IMR-90 (cell line): ENCODE measurements around the gene ACTR5. TPM values are rescaled to one million over a fixed set of nuclear protein-coding genes. Genes with fewer than 3 reads are reported as not detected.

Experiments used
- ATAC-seq: fragments of 200-7000 bp; cut with Tn5 transposase; 2 replicates; pipeline ENCODE4 v1.9.1; 2020; ENCODE audit warnings: low read depth, mild to moderate bottlenecking, moderate library complexity
- BruUV-seq: library from RNA; stranded (reverse); fragments of 400-500 nt; replicated peaks from 2 replicates; lab custom pipeline; 2021; lab: Mats Ljungman, UMichigan
- CTCF ChIA-PET: fragments of 300-600 bp; formaldehyde crosslinking; extraction: SDS; loops from one replicate; lab custom pipeline; 2021; ENCODE audit warnings: antibody characterized with exemption; lab: Yijun Ruan, JAX
- POLR2A ChIA-PET: fragments of 300-600 bp; sonication (Branson Sonifier 250); formaldehyde crosslinking; loops from one replicate; lab custom pipeline; 2022; ENCODE audit warnings: antibody characterized with exemption; ENCODE audit not compliant: unreplicated experiment; lab: Charles Lee
- DNase-seq: peaks from one replicate; pipeline ENCODE4 v3.0.0; 2013
- H2AFZ ChIP-seq: replicated peaks from 2 replicates; pipeline ENCODE3; 2013; ENCODE audit warnings: low read length, mild to moderate bottlenecking; ENCODE audit not compliant: poor library complexity
- H2AK5ac ChIP-seq: 2 replicates; pipeline ENCODE4 v1.6.1; 2013; ENCODE audit warnings: low read depth, low read length, inconsistent platforms
- H2AK9ac ChIP-seq: replicated peaks from 2 replicates; pipeline ENCODE3; 2013; ENCODE audit warnings: mild to moderate bottlenecking, low read depth, low read length, moderate library complexity; ENCODE audit not compliant: poor library complexity
- H2BK120ac ChIP-seq: 2 replicates; pipeline ENCODE4 v1.6.1; 2013; ENCODE audit warnings: low read depth, low read length, inconsistent platforms
- H2BK15ac ChIP-seq: 3 replicates; pipeline ENCODE4 v1.6.1; 2013; ENCODE audit warnings: low read depth, low read length, inconsistent platforms
- H2BK20ac ChIP-seq: 2 replicates; pipeline ENCODE4 v1.6.1; 2013; ENCODE audit warnings: low read depth, mild to moderate bottlenecking, inconsistent platforms, low read length, moderate library complexity
- H2BK5ac ChIP-seq: 2 replicates; pipeline ENCODE4 v1.6.1; 2013; ENCODE audit warnings: mild to moderate bottlenecking, low read depth, low read length, inconsistent platforms; ENCODE audit not compliant: poor library complexity, severe bottlenecking
- H3K14ac ChIP-seq: replicated peaks from 2 replicates; pipeline ENCODE4 v1.6.1; 2013; ENCODE audit warnings: low read depth, low read length, inconsistent platforms
- H3K18ac ChIP-seq: 2 replicates; pipeline ENCODE4 v1.6.1; 2013; ENCODE audit warnings: low read depth, low read length, control low read depth
- H3K23ac ChIP-seq: 2 replicates; pipeline ENCODE4 v1.6.1; 2013; ENCODE audit warnings: low read depth, low read length, inconsistent platforms
- H3K27ac ChIP-seq: 2 replicates; pipeline ENCODE4 v1.5.1; 2013; ENCODE audit warnings: mild to moderate bottlenecking, control low read depth, low read length; ENCODE audit not compliant: insufficient read depth
- H3K27me3 ChIP-seq: 2 replicates; pipeline ENCODE4 v1.6.1; 2013; ENCODE audit warnings: low read length; ENCODE audit not compliant: control insufficient read depth, insufficient read depth
- H3K36me3 ChIP-seq: 2 replicates; pipeline ENCODE4 v1.6.1; 2013; ENCODE audit warnings: low read length, mixed read lengths; ENCODE audit not compliant: control insufficient read depth, insufficient read depth
- H3K4ac ChIP-seq: 2 replicates; pipeline ENCODE4 v1.6.1; 2013; ENCODE audit warnings: low read depth, low read length, inconsistent platforms
- H3K4me1 ChIP-seq: 2 replicates; pipeline ENCODE4 v1.6.1; 2013; ENCODE audit warnings: low read length, mixed read lengths; ENCODE audit not compliant: control insufficient read depth, insufficient read depth
- H3K4me2 ChIP-seq: 2 replicates; pipeline ENCODE4 v1.6.1; 2013; ENCODE audit warnings: low read depth, mild to moderate bottlenecking, control low read depth, low read length, moderate library complexity
- H3K4me3 ChIP-seq: 2 replicates; pipeline ENCODE4 v1.5.1; 2013; ENCODE audit warnings: low read depth, mild to moderate bottlenecking, control low read depth, low read length, moderate library complexity; ENCODE audit not compliant: insufficient read depth
- H3K56ac ChIP-seq: 2 replicates; pipeline ENCODE4 v1.6.1; 2013; ENCODE audit warnings: low read length, inconsistent platforms; ENCODE audit not compliant: insufficient read depth; ENCODE audit errors: extremely low read depth
- H3K79me1 ChIP-seq, 2 experiments: 2 replicates each; pipeline ENCODE4 v1.6.1; 2013; ENCODE audit warnings: low read length in 2 of 2, inconsistent platforms in 1 of 2, low read depth in 1 of 2
- H3K9ac ChIP-seq: 2 replicates; pipeline ENCODE4 v1.6.1; 2013; ENCODE audit warnings: low read depth, low read length, control low read depth
- H3K9me1 ChIP-seq: 2 replicates; pipeline ENCODE4 v1.6.1; 2013; ENCODE audit warnings: low read length, inconsistent platforms; ENCODE audit not compliant: insufficient read depth
- H3K9me3 ChIP-seq: 2 replicates; pipeline ENCODE4 v1.6.1; 2013; ENCODE audit warnings: low read length; ENCODE audit not compliant: control insufficient read depth, insufficient read depth
- H4K20me1 ChIP-seq: 2 replicates; pipeline ENCODE4 v1.6.1; 2013; ENCODE audit warnings: low read length, inconsistent platforms; ENCODE audit not compliant: insufficient read depth
- H4K5ac ChIP-seq: 2 replicates; pipeline ENCODE4 v1.6.1; 2013; ENCODE audit warnings: mild to moderate bottlenecking, low read depth, low read length, control low read depth
- H4K8ac ChIP-seq, 2 experiments: 2 replicates each; pipeline ENCODE4 v1.6.1; 2013; ENCODE audit warnings: low read depth in 2 of 2, low read length in 2 of 2, control low read depth in 1 of 2, inconsistent platforms in 1 of 2
- H4K91ac ChIP-seq: 2 replicates; pipeline ENCODE4 v1.6.1; 2013; ENCODE audit warnings: low read depth, low read length, inconsistent platforms; ENCODE audit not compliant: insufficient read depth
- BHLHE40 ChIP-seq: fragments of 150-350 bp; IDR thresholded peaks from 2 replicates; pipeline ENCODE4 v1.6.1; 2016; ENCODE audit warnings: mild to moderate bottlenecking, low read depth, low read length
- CHD1 ChIP-seq: IDR thresholded peaks from 2 replicates; pipeline ENCODE4 v1.6.1; 2012; ENCODE audit warnings: low read depth, low read length, improper control_type of control experiment
- NFE2L2 ChIP-seq: fragments of 150-350 bp; IDR thresholded peaks from 2 replicates; pipeline ENCODE4 v1.6.1; 2016; ENCODE audit warnings: low read depth, mild to moderate bottlenecking, low read length
- RAD21 ChIP-seq: IDR thresholded peaks from 2 replicates; pipeline ENCODE4 v1.6.1; 2012; ENCODE audit warnings: low read length, improper control_type of control experiment
- WGBS, 2 experiments: methylation state at CpG; one replicate each; pipeline versions ENCODE4 v1.1.5 to v1.1.7; 2013; ENCODE audit warnings: missing lambda C conversion rate in 2 of 2; ENCODE audit not compliant: insufficient read length in 1 of 2; ENCODE audit errors: extremely low coverage in 2 of 2; 5-methylcytosine and 5-hydroxymethylcytosine counted together
- dilution Hi-C: fragments of 300-500 bp; cut with HindIII; formaldehyde crosslinking; loops from one replicate; pipeline ENCODE4 v1.14.3; 2018; ENCODE audit warnings: low sequenced_read_pairs; ENCODE audit not compliant: unreplicated experiment
- in situ Hi-C: fragments of 300-500 bp; cut with MboI; formaldehyde crosslinking; loops from 3 replicates; pipeline ENCODE4 v1.14.3; 2019; ENCODE audit warnings: low sequenced_read_pairs, inconsistent platforms, mixed read lengths
- intact Hi-C: fragments of 100-400 bp; cut with micrococcal nuclease; formaldehyde crosslinking; loops from 2 replicates; pipeline ENCODE4 v1.10.0; 2022
- polyA plus RNA-seq, 3 experiments: library from polyadenylated mRNA; depleted of rRNA; stranded (reverse); fragments of >200 nt; gene quantifications; 2 replicates each; pipeline ENCODE4 v1.2.3, GENCODE V29; 2012; ENCODE audit warnings: low replicate concordance in 1 of 3
- total RNA-seq: library from RNA; depleted of rRNA; stranded (reverse); fragments of >200 nt; gene quantifications from 2 replicates; pipeline ENCODE4 v1.2.3, GENCODE V29; 2012

Gene ACTR5
- total and polyA plus RNA-seq, 2 of the 4 experiments (the other 2 are of a cell fraction): 5.9 to 6.6 TPM

- intact Hi-C loops: no loop called here
Measured at GRCh38 chr20:38787870-38788269, 39.6 kb downstream of the ACTR5 start.

More at GRCh38 chr20:38787870-38788269, 39.6 kb downstream of the ACTR5 start:
- H3K79me1 ChIP-seq: no peaks in the 10 kb centered on the region
- no peak overlapping the region for H3K4me2 ChIP-seq
- in situ Hi-C loops: no loop called here
- DNase-seq (no peak), ATAC-seq (no peak)
- no peak overlapping the region for H3K4me3 ChIP-seq
- H4K5ac ChIP-seq: no peak overlapping the region
- no peak overlapping the region for H2AFZ ChIP-seq
- dilution Hi-C loops: no loop called here
- H2AK5ac ChIP-seq: no peak overlapping the region
- TF ChIP-seq RAD21 (no peak), CHD1 (no peak), BHLHE40 (no peak), NFE2L2 (no peak)
- H4K91ac ChIP-seq: no peak overlapping the region
- H2BK5ac ChIP-seq: no peak overlapping the region
- no peak overlapping the region for H3K56ac ChIP-seq
- 83% methylated on average over 1 of the region's 7 CpGs; no CpG with 5 or more reads in 1 of the 2 experiments for WGBS, 2 experiments
- H2BK20ac ChIP-seq: no peak overlapping the region
- no peaks in the 10 kb centered on the region for H3K36me3 ChIP-seq
- ChIA-PET POLR2A (no interaction called here), CTCF (no interaction called here)
- H3K18ac ChIP-seq: no peak overlapping the region
- no peak overlapping the region for H2AK9ac ChIP-seq
- H3K27me3 ChIP-seq: peaks cover 4% of the 10 kb centered on the region
- no TSS peak for BruUV-seq
- H3K9me1 ChIP-seq: no peaks in the 10 kb centered on the region
- H3K4me1 ChIP-seq: no peaks in the 10 kb centered on the region
- H3K27ac ChIP-seq: no peak overlapping the region
- H2BK15ac ChIP-seq: no peak overlapping the region
- no peak overlapping the region for H3K14ac ChIP-seq
- H2BK120ac ChIP-seq: no peak overlapping the region
- no peak overlapping the region for H3K23ac ChIP-seq
- no peak overlapping the region for H3K9ac ChIP-seq
- no peak overlapping the region for H4K8ac ChIP-seq
- H3K4ac ChIP-seq: no peak overlapping the region
- H3K9me3 ChIP-seq: no peaks in the 10 kb centered on the region
- H4K20me1 ChIP-seq: no peaks in the 10 kb centered on the region
